Peyer's patch (tissue), 4 donors: ENCODE data around the gene FER.

Experiments used
- CTCF ChIP-seq, 6 experiments: fragments of 450-650 bp in 4 of 6; fragments of 200-600 bp in 2 of 6; sonication (generic) in 1 of 6; IDR thresholded peaks; one replicate each; pipeline ENCODE4 v1.5.1; 2017 to 2019; ENCODE audit warnings: antibody characterized with exemption in 6 of 6, mild to moderate bottlenecking in 3 of 6, moderate library complexity in 1 of 6
- POLR2A ChIP-seq, 2 donors: fragments of 450-650 bp; IDR thresholded peaks; one replicate each; pipeline ENCODE4 v1.5.1; 2017; ENCODE audit warnings: antibody characterized with exemption in 2 of 2, mild to moderate bottlenecking in 2 of 2, moderate library complexity in 2 of 2

- TF ChIP-seq POLR2A (IDR thresholded peaks at IDR 0.05) (no peak), CTCF (IDR thresholded peaks at IDR 0.05) (no peak)
These were observed 128.8 kb downstream of the FER start for GRCh38 chr5:108876451-108876850.
